HTERT RPE-1 (cell line): ENCODE results near the gene MRPS26.
"Not testable (repeated sequence)": the region's sequence is repeated elsewhere in the genome, so short reads cannot be mapped to it uniquely, and the experiment has no call there.

Experiments used
- in situ Hi-C: fragments of 300-500 bp; cut with MboI; formaldehyde crosslinking; loops from 4 replicates; pipeline ENCODE4 v1.14.3; 2020; ENCODE audit warnings: low sequenced_read_pairs

The MRPS26 gene

GRCh38 chr20:3072530-3073250, 26.8 kb downstream of the MRPS26 start:
- in situ Hi-C loops: no loop called here

DNA sequence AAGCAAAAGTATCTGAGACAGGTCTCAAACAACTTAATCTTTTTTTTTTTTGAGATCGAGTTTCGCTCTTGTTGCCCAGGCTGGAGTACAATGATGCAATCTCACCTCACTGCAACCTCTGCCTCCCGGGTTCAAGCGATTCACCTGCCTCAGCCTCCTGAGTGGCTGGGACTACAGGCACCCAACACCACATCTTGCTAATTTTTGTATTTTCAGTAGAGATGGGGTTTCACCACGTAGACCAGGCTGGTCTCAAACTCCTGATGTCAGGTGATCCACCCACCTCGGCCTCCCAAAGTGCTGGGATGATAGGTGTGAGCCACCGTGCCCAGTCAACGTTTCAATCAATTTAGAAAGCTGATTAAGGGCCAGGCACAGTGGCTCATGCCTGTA, 27.4 kb downstream of the MRPS26 start:
- in situ Hi-C loops: not testable (repeated sequence)

GRCh38 chr20:3074812-3075211, 29.0 kb downstream of the MRPS26 start:
- in situ Hi-C loops: no loop called here

DNA sequence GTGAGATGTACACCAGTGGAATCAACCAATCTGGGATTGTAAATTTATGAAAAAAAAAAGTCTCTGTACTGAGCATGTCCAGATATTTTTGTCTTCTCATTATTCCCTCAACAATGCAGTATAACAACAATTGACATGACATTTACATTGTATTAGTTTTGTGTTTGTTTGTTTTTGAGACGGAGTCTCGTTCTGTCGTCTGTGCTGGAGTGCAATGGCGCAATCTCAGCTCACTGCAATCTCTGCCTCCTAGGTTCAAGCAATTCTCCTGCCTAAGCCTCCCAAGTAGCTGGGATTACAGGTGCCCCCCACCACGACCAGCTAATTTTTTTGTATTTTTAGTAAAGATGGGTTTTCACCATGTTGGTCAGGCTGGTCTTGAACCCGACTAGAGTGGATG, 29.5 kb downstream of the MRPS26 start:
- in situ Hi-C loops: not testable (repeated sequence)

GRCh38 chr20:3077618-3078134, 31.8 kb downstream of the MRPS26 start:
- in situ Hi-C loops: no loop called here

- in situ Hi-C loops: no loop called here
Measured at GRCh38 chr20:3080939-3081388, 35.1 kb downstream of the MRPS26 start.

GRCh38 chr20:3081641-3082040, 35.8 kb downstream of the MRPS26 start:
- in situ Hi-C loops: no loop called here

DNA sequence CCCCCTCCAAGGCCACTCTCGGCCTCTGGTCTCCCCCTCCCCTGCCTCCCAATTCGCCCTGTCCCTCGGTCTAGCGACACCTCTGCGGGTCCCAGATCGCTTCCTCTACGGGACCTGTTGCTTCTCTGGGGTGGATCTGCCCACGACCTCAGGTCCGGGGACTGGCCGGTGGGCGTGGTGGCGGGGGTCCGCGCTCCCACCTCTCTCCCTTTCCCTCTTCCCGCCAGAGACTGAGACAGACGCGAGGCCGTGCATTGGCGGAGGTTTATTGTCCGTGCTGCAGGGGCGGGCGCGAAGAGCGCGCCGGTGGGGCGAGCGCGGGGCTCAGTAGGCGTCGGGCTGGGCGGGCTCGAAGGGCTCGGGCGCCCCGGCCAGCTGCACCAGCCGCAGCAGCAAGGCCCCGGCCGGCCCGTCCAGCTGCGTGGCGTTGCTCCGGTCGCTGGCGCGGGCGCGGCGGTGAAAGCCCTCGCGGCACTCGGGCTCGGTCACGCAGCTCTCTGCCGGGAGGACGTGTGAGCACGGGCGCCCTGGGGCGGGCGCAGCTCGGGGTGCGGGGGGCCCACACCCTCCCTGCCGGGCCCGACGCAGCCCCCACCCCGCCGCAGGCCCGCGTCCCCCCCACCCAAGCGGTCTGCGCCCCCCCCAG, 36.6 kb downstream of the MRPS26 start:
- in situ Hi-C loops: no loop called here

GRCh38 chr20:3082955-3083952, 37.4 kb downstream of the MRPS26 start:
- in situ Hi-C loops: no loop called here

DNA sequence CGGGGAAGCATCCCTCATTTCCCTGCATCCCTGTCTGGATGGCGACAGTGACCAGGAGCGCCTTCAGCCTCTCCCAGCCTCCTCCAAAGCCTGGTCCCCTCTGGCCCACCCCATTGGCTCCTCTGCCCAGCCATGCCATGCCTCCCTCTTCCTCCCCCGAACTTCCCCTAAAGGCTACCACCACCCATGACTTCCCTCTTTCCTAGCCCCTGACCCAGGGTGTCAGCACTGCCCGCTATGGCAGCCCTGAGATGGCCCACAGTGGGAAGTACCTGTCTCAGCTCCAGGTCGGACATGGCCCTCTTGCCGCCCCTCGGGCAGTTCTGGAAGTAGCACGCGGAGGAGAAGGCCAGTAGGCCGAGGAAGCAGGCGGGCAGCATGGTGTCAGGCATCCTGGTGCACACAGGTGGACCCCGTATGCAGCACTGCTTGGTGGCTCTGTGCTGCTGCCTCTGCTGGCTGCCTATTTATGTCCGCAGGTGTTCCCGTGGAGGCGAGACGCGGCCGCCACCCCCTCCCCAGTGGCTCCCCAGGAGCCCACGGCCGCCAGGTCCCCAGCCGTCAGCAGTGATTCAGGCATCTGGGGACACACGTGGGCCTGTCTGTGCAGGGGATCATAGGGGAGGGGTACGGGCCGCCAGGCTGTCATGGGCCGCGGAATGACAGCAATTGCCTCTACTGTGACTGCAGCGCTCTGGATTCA, 38.6 kb downstream of the MRPS26 start, which contains the start of gene AVP:
Gene AVP (minus strand): TSS at position 442 of the 703 bp plus-strand sequence. CDS start 50 bp downstream, at position 392.
- in situ Hi-C loops: no loop called here

DNA sequence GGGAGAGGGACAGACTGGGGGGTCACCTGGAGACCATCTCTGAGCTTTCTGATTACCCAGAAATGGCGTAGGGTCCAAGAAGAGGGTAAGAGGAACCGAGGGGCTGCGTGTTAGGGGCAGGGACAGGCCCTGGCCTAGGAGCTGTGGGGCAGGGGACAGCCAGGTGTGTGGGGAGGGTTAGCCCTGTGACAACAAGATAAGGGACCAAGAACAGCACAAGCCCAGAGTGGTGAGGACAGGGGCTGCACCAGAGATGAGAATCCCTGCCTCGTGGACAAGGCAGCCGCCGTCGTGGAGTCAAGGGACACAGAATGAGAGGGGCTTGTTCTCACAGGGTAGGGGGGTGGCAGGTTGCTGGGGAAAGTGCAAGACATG, 39.1 kb downstream of the MRPS26 start:
- in situ Hi-C loops: no loop called here

- in situ Hi-C loops: no loop called here
Measured at GRCh38 chr20:3085571-3086072, 39.8 kb downstream of the MRPS26 start.

DNA sequence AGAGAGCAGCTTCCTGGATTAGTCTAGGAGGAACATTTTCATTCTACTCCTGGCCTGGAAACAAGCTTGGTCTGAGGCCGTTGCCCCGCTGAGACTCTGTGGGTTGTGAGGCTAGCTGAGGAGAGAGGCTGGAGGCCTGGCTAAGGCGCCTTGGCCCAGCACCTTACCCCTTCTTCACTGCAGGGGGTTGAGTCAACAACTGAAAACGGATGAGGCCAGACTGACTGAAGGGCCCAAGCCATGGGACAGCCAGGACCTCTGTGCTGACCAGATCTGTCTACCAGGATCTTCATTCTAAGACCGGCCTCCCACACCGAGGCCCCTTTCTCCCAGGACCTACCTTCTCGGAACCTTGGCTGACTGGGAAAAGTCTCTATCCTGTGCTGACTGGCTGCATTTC, 42.2 kb downstream of the MRPS26 start:
- in situ Hi-C loops: no loop called here

DNA sequence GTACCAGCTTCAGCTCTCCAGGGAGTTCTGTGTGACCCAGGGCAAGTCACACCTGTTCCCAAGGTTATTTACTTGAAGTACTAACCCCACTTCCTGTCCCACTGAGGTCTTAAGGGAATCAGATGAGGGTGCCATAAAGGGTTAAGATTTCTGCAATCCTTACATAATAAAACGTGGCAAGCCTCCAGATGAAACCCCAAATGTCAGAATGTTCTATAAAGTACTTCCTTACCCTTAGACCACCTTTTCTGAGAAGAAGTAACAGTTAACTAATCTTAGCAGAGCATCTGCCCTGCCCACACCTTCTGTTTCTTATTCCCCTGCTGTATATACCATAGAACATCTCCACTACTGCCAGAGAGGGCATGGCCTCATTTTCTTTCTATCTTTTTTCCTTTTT, 44.7 kb downstream of the MRPS26 start:
- in situ Hi-C loops: no loop called here

DNA sequence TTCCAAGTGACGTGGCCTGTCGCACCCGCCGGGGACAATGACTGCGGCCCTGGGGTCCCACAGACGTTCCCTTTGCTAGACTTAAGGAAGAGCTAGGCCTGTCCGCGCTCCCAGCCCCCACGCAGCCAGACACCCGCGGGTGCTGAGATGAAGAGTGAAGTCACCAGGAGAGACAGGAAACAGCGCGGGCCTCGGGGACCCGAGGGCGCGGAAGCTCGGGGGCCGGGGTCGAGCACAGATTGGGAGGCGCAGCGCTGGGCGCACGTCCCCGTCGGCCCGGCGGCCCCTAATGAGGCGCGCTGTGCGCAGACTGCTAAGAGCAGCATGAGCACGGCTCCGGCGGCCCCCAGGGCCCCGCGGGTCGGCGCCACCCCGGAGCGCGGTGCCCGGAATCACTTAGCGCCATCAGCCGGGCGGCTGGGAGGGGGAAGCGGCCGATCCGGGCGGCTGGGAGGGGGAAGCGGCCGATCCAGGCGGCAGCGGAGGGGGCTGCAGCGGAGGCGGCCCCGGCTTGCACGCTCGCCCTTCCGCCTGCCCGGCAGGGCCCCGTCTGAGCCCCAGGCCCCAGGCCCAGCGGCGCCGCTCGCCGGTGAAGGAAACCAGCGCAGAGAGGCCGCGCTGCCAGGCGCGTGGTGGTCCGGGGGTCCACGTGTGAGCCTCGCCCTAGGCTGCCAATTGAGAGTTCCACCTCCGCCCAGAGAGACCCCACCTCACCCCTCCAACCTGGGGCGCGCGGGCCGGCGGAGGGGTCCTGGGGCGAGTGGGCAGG, 46.9 kb downstream of the MRPS26 start:
- in situ Hi-C loops: no loop called here

- in situ Hi-C loops: no loop called here
Measured at GRCh38 chr20:3093861-3094361, 48.1 kb downstream of the MRPS26 start.

GRCh38 chr20:3094848-3095629, 49.2 kb downstream of the MRPS26 start:
- in situ Hi-C loops: no loop called here
